Posterior vena cava (tissue), 2 donors: ENCODE data around the gene PLEKHA8. TPM values are rescaled to one million over a fixed set of nuclear protein-coding genes. Genes with fewer than 3 reads are reported as not detected.
"Not testable (repeated sequence)": the region's sequence is repeated elsewhere in the genome, so short reads cannot be mapped to it uniquely, and the experiment has no call there.

Experiments
- DNase-seq: peaks from one replicate; pipeline ENCODE4 v3.0.0-alpha.2; 2020; ENCODE audit warnings: low spot score
- intact Hi-C, 2 donors: fragments of 100-400 bp; cut with DNase I; formaldehyde crosslinking; loops; one replicate each; pipeline versions ENCODE4 v1.14.1 to v1.14.2; 2022 to 2023
- total RNA-seq, 2 donors: library from RNA; stranded (reverse); fragmentation: NEBNext Ultra II Directional; extraction: Animal tissue kit (Norgen Biotek cat#: 25700); gene quantifications; one replicate each; pipeline ENCODE4 v1.2.1, GENCODE V29; 2021
- donor health status: DM: yes; HTN: yes; CAD: no.
- donor health status: DM: yes; HTN: yes; CAD: no.

PLEKHA8 gene
- total RNA-seq, 2 donors from 2014 or later: 11.1 to 13.0 TPM

DNA sequence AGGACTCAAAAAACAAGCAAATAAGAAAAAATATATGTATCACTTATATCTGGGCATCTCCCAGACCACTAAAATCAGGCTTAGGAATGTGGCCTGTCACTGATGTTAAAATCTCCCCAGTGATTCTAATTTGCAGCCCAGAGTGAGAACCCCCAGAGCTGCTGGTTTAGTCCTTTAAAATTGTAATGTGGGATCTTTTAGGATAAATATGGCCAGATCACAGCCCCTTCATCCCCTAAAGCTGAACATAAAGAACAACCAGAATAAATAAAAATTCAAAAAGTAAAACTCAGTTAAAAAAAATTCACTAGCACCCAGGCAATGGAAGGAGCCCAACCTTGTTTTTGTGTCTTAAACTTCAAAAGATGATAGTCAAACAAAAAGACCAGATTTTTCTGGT is 60.1 kb downstream of the PLEKHA8 start:
- intact Hi-C loops: no loop called here
- no peak for DNase-seq

DNA sequence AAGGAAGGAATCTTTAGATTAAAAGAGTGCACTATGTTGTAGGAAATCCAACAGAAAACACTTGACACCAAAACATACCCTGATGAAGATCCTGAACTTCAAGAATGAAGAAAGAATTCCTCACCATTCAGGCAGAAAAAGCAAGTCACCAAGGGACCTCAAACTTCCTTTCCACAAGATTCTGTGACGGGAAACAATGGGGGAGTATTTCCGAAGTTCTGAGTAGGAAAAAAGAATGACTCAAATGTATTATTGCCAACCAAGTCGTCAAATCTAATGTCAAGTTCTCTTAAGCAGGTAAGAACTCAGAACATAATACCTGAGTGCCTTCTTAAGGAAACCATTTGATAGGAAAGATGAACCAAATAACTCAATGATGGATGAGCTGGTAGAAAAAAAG is 61.9 kb downstream of the PLEKHA8 start:
- no peak for DNase-seq
- intact Hi-C loops: no loop called here

GRCh38 chr7:30091491-30091912 is 63.3 kb downstream of the PLEKHA8 start:
- intact Hi-C loops: no loop called here
- DNase-seq: no peak

GRCh38 chr7:30091987-30092386 is 63.8 kb downstream of the PLEKHA8 start:
- intact Hi-C loops: no loop called here
- no peak for DNase-seq

DNA sequence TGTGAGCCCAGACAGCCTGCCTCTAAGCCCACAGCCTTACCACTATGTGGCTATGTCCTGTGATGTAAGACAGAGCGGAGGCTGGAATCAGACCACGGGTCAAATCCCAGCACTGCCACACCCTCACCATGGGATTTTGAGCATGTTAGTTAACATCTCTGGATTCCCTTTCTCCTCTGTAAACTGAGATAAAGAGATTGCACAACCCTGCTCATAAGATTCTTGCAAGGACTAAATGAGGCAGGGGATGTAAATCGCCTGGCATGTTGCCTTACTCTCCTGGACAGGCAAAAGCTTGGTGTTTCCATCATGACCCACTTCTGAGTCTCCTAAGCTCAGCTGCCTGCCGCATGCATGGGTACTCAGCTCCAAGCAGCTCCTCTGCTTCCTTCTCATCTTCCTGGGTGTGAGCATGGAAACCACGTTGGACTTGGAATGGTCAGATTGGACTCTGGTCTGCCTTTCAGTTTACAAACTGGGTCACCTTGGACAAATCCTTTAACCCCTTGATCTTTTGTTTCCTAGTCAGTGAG is 65.3 kb downstream of the PLEKHA8 start:
- peak; percentile 83 for DNase-seq
- intact Hi-C loops: no loop called here

- intact Hi-C loops, DNase-seq: not testable (repeated sequence)
Measured at GRCh38 chr7:30098599-30098998, 70.4 kb downstream of the PLEKHA8 start.

GRCh38 chr7:30102281-30102680 is 74.1 kb downstream of the PLEKHA8 start:
- DNase-seq: no peak
- intact Hi-C loops: no loop called here

DNA sequence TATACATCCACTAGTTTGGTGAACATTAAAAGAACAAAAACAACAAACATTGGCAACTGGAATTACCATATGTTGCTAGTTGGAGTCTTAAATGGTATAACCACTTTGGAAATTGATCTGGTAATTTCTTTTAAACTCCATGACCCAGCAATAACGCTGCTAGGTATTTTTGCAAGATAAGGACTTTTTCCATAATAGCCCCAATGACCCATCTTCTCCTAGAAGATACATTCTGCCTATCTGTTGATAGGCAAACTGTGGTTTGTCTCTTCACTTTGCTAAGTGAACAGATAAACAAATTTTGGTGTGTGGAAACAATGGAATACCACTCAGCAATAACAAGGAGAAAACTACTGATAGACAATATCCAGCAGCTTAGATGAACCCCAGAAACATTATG is 75.9 kb downstream of the PLEKHA8 start:
- DNase-seq: no peak
- intact Hi-C loops: no loop called here

DNA sequence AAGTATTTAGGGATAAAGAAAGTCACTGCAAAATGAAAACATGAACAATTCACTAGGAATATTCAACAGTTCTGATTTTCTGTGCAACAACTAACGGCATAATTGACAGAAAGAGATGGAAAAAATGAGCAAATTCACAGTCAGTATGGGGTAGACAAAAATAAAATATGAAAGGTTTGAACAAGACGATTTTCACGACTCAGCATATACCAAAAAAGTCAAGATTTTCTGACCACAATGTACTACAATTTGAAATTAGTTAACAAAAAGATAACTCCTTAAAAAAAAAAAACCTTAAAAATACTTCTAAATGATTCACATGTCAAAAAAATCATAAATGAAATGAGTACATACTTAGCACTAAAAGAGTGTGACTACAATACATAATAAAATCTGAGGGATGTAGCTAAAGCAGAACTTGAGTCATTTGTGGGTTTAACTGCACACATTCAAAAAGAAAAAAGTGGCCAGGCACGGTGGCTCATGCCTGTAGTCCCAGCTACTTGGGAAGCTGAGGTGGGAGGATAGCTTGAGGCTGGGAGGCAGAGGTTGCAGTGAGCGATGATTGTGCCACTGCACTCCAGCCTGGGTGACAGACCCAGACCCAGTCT is 84.0 kb downstream of the PLEKHA8 start:
- DNase-seq: no peak
- intact Hi-C loops: no loop called here

GRCh38 chr7:30113144-30113543 is 84.9 kb downstream of the PLEKHA8 start:
- DNase-seq: no peak
- intact Hi-C loops: no loop called here

- intact Hi-C loops: no loop called here
- no peak for DNase-seq
Measured at GRCh38 chr7:30114536-30115238, 86.5 kb downstream of the PLEKHA8 start.

DNA sequence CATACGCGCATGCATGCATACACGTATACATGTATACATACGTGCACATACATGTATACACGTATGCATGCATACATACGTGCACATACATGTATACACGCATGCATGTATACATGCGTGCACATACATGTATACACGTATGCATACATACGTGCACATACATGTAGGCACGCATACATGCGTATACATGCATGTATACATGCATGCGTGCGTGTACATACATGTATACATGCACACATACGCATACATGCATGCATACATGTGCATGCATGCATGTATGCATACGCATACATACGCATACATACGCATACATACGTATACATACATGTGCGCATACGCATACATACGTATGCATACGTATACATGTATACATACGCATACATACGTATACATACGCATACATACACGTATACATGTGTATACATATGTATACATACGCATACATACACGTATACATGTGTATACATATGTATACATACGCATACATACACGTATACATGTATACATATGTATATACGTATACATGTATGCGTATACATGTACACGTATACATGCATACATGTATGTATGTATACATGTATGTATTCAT is 87.6 kb downstream of the PLEKHA8 start:
- intact Hi-C loops: no loop called here
- no peak for DNase-seq

DNA sequence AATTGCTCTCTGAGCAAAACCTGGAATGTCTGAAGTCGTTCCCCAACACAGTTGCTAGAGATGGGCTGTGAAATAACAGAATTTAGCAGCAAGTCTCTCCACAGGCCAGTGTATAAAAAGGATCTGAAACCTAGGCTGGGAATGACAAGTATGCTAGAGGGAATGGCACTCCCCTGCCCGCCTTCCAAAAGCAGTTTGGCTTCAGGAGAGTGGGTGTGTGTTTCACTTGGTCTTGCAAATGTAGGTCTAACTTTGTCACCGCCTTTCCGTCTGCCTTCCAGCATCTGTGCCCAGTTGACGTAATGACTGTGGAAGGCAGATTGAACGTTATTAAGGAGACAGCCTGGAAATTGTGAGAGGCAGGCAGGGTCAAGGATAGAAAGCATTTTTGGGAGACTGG is 88.6 kb downstream of the PLEKHA8 start:
- DNase-seq: no peak
- intact Hi-C loops: no loop called here

DNA sequence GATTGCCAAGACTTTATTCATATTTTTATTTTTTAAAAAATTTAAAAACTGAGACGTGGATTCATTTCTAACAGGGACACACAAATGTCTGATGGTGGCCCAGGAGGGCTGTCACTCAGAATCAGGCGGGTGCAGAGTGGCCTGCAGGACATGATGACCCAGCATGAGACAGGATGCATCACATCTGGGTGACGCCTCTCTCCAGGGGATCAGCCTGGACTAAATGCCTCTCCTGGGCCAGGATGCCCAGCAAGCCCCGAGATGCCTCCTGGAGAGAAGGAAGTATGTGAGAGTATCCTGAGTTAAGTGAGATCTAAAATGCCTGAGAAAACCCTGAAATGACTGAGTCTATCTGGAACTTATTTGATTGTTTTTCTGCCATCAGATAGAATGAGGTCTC is 89.7 kb downstream of the PLEKHA8 start:
- no peak for DNase-seq
- intact Hi-C loops: no loop called here

DNA sequence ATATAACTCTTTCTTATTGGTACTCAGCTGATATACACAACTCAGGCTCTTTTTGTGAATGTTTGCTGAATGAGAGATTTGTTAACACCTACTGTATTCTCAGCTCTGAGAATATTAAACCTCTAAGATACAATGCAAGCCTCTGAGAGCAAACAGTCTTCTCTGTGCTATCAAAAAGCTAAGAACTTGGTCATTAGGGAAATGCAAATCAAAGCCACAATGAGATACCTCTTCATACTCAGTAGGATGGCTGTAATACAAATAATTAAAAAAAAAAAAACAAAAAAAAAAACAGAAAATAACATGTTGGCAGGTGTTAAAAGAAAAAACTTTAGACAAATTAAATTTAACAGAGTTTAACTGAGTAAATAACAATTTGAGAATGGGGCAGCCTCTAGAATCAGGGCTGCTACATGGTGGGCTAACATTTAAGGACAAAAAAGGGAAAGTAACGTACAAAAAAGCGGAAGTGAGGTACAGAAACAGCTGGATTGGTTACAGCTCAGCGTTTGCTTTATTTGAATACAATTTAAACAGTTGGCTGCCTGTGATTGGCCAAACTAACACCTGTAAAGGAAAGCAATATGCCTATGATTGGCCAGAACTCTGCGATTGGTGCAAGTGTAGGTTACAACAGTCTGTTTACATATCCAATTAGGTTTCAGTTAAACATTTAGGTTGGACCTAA is 91.8 kb downstream of the PLEKHA8 start:
- intact Hi-C loops: no loop called here
- DNase-seq: no peak

DNA sequence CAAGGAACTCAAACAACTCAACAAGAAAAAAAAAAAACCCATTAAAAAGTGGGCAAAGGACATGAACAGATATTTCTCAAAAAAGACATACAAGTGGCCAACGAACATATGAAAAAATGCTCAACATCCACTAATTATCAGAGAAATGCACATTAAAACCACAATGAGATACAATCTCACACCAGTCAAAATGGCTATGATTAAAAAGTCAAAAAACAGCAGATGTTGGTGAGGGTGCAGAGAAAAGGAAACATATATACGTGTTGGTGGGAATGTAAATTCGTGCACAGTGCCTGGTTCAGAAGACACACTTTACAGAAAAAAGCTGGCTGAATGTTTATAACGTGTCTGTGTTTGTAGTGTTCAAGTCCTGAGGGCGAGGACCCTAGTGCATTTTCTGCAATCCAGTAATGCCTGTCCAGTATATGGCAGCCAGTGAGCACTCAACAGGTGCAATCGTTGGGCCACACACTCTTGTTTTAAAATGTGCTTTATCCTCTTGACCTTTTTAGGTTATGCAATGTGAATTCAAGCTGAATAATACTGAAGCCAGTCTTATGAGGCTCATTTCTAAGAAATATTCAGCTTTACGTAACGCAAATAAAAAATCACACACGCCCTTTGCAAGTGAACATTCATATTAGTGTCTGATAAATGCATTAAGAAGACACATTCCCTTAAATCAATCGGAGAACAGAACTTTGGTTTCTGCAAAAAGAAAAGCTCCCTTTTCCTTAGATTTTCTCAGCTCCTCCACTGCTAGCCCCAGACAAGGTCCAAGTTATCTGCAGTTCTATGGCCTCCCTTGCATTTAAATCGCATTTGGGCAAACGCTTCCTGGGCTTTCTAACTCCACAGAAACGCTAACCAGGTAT is 105.8 kb downstream of the PLEKHA8 start:
- intact Hi-C loops: no loop called here
- no peak for DNase-seq

GRCh38 chr7:30134611-30135300 is 106.5 kb downstream of the PLEKHA8 start, which contains the start of gene MTURN:
Gene MTURN, plus strand, starts transcription at chr7:30134986. Its CDS starts 151 bp downstream, at chr7:30135137.
- peak; percentile 96 for DNase-seq
- intact Hi-C loops: no loop called here

GRCh38 chr7:30135301-30136116 is 107.3 kb downstream of the PLEKHA8 start:
- peak; percentile 90 for DNase-seq
- intact Hi-C loops: no loop called here
